BE2C (cell line): ENCODE data around the gene TBK1.

Experiments used
- DNase-seq: peaks from one replicate; pipeline ENCODE4 v3.0.0-alpha.2; 2020
- H3K27me3 ChIP-seq: fragments of 250-450 bp; sonication (Bioruptor Pico); 2 replicates; pipeline ENCODE4 v1.5.1; 2020; ENCODE audit warnings: mild to moderate bottlenecking
- H3K36me3 ChIP-seq: fragments of 250-450 bp; sonication (Bioruptor Pico); 2 replicates; pipeline ENCODE4 v1.5.1; 2020; ENCODE audit warnings: mild to moderate bottlenecking
- H3K4me1 ChIP-seq: fragments of 250-450 bp; sonication (Bioruptor Pico); 2 replicates; pipeline ENCODE4 v1.5.1; 2020
- H3K4me3 ChIP-seq: 2 replicates; pipeline ENCODE4 v1.5.1; 2011; ENCODE audit warnings: low read depth, low read length
- H3K9me3 ChIP-seq: fragments of 250-450 bp; sonication (Bioruptor Pico); 2 replicates; pipeline ENCODE4 v1.5.1; 2020
- TF ChIP-seq, protein P1 (sequence below): IDR thresholded peaks from 2 replicates; pipeline ENCODE4 v1.5.1; 2012; ENCODE audit warnings: mild to moderate bottlenecking, low read depth, low read length

Gene TBK1

DNA sequence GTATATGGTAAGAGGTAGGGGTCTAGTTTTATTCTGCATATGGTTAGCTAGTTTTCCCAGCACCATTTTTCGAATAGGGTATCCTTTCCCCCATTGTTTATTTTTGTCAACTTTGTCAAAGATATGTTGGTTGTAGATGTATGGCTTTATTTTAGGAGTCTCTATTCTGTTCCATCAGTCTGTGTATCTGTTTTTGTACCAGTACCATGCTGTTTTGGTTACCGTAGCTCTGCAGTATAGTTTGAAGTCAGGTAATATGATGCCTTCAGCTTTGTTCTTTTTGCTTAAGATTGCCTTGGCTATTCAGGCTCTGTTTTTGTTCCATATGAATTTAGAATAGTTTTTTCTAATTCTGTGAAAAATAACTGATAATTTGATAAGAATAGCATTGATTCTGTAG lies 24.9 kb downstream of the TBK1 start:
- no peaks in the 10 kb centered on the region for H3K27me3 ChIP-seq
- TF ChIP-seq, protein P1, sequence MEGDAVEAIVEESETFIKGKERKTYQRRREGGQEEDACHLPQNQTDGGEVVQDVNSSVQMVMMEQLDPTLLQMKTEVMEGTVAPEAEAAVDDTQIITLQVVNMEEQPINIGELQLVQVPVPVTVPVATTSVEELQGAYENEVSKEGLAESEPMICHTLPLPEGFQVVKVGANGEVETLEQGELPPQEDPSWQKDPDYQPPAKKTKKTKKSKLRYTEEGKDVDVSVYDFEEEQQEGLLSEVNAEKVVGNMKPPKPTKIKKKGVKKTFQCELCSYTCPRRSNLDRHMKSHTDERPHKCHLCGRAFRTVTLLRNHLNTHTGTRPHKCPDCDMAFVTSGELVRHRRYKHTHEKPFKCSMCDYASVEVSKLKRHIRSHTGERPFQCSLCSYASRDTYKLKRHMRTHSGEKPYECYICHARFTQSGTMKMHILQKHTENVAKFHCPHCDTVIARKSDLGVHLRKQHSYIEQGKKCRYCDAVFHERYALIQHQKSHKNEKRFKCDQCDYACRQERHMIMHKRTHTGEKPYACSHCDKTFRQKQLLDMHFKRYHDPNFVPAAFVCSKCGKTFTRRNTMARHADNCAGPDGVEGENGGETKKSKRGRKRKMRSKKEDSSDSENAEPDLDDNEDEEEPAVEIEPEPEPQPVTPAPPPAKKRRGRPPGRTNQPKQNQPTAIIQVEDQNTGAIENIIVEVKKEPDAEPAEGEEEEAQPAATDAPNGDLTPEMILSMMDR = no peak
- H3K4me3 ChIP-seq = no peak overlapping the region
- H3K4me1 ChIP-seq = peaks cover 8% of the 10 kb centered on the region; the same call in 1 of the 2 replicates
- DNase-seq = no peak
- no peaks in the 10 kb centered on the region for H3K9me3 ChIP-seq
- peaks cover 74% of the 10 kb centered on the region for H3K36me3 ChIP-seq

DNA sequence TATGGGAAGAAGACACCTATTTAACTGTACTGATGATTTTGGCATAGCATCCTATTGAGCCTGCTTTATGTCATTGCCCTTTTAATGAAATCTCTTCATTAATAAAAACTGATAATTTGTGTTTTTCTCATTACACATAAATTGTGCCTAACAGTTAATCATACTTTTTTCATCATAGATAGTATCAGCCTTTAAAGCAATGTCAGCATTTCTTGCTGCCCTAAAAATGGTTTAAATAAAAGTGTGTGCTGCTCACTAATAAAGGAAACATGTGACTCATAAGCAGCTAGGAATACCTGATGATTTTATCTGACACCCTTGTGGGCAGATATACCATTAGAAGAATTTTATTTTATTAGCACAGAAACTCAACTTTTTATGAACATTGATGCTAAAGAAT lies 26.7 kb downstream of the TBK1 start:
- TF ChIP-seq, protein P1 = no peak
- DNase-seq = no peak
- Histone ChIP-seq H3K4me3 (no peak overlapping the region), H3K27me3 (no peaks in the 10 kb centered on the region), H3K9me3 (no peaks in the 10 kb centered on the region), H3K36me3 (peaks cover 75% of the 10 kb centered on the region), H3K4me1 (no peaks in the 10 kb centered on the region)

DNA sequence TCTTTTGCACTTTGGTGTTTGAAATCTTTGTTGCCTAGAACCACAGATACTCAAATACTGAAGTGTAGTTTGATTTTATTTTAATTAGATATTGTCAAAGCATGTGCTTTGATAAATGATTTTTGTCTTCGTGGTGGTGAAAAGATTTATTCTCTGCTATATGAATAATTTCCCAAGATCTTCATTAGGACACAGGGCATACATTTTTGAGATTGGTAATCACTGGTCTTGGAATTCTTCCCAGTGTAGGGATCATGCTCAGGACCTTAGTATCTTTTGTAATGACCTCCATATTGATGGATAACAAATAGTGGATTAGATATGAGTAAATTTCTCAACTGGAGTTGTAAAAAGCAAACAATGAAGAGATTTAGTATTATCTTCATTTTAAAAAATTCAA lies 28.2 kb downstream of the TBK1 start:
- no peaks in the 10 kb centered on the region for H3K27me3 ChIP-seq
- no peaks in the 10 kb centered on the region for H3K9me3 ChIP-seq
- no peaks in the 10 kb centered on the region for H3K4me1 ChIP-seq
- peaks cover 69% of the 10 kb centered on the region for H3K36me3 ChIP-seq
- H3K4me3 ChIP-seq = no peak overlapping the region
- no peak for DNase-seq
- TF ChIP-seq, protein P1 = no peak

- DNase-seq = no peak
- H3K36me3 ChIP-seq = peaks cover 79% of the 10 kb centered on the region
Observed at GRCh38 chr12:64486657-64487056, 34.7 kb downstream of the TBK1 start.

GRCh38 chr12:64491718-64492117 lies 39.8 kb downstream of the TBK1 start:
- Histone ChIP-seq H3K4me3 (no peak overlapping the region), H3K27me3 (no peaks in the 10 kb centered on the region), H3K4me1 (peaks cover 12% of the 10 kb centered on the region), H3K9me3 (no peaks in the 10 kb centered on the region), H3K36me3 (peaks cover 61% of the 10 kb centered on the region)
- TF ChIP-seq, protein P1 = no peak
- no peak for DNase-seq

More at GRCh38 chr12:64486657-64487056, 34.7 kb downstream of the TBK1 start:
- Histone ChIP-seq H3K4me1 (no peaks in the 10 kb centered on the region), H3K9me3 (no peaks in the 10 kb centered on the region), H3K4me3 (no peak overlapping the region), H3K27me3 (no peaks in the 10 kb centered on the region)
- TF ChIP-seq, protein P1 = no peak

DNA sequence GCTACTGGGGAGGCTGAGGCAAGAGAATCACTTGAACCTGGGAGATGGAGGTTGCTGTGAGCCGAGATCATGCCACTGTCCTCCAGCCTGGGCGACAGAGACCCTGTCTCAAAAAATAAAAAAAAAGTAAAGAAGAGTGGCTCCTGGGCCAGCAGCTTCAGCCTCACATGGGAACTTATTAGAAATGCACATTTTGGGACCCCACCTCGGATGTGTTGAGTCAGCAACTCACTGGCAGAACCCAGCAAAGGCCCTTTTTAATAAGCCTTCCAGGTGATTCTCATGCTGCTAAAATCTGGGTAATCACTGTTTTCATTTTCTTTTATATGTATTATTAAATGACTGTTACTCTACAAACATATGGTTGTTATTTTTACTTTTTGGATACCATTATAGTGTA lies 41.6 kb downstream of the TBK1 start:
- H3K36me3 ChIP-seq = peaks cover 58% of the 10 kb centered on the region

More for the DNA sequence above, 41.6 kb downstream of the TBK1 start:
- no peaks in the 10 kb centered on the region for H3K27me3 ChIP-seq
- H3K4me1 ChIP-seq = peaks cover 14% of the 10 kb centered on the region
- no peak overlapping the region for H3K4me3 ChIP-seq
- H3K9me3 ChIP-seq = no peaks in the 10 kb centered on the region
- TF ChIP-seq, protein P1 = no peak
- DNase-seq = no peak
